GM18498 (cell line): ENCODE results near the gene BEX3.
"Not testable (repeated sequence)": the region's sequence is repeated elsewhere in the genome, so short reads cannot be mapped to it uniquely, and the experiment has no call there.

ENCODE experiments used
- ATAC-seq: cut with Tn5 transposase; IDR thresholded peaks from one replicate; pipeline ENCODE4 v1.9.1; 2021; ENCODE audit warnings: mild to moderate bottlenecking, moderate library complexity; ENCODE audit not compliant: unreplicated experiment

The BEX3 gene

DNA sequence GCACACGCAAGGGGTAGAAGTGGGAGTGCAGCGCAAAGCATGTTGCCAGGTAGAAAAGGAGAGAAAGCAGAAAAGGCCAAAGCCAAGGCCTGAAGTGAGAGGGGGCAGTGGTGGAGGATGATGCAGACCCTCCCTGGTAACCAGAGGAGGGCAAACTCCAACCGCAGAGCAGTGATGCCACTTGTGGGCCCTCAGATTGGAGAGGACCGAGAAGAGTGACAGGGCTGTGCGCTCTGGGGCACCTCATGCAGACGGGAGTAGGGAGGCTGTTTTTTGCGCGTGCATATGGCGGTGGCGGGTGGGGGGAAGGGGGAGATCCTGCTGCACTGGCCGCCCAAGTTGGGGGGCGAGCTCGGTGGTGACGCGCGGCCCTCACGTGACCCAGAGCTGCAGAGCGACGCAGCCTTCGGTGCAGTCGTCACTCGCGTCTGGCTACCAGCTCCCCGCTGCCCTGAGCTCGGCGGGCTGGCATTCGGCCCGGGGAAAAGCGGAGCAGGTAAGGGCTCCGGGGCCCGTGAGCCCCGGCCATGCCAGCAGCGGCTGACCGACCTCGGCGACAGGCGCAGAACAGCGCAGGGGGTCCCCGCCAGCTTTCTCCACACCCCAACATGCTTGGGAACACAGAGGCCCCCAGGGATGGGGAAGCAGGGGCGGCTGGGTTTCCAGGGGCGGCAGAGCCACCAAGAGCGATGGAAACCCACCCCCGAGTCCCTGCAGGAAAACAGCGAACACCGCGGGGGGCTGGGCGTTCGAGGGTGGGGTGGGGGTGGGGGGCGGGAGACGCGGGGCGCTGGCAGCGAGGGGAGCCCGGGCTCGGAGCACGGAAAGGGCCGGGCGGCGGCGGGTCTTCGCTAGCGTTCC is at the start of gene BEX3:
Gene BEX3 (plus strand): TSS at position 421 of the 861 bp plus-strand sequence. CDS start 984 bp downstream, outside the sequence.
- ATAC-seq: no peak

DNA sequence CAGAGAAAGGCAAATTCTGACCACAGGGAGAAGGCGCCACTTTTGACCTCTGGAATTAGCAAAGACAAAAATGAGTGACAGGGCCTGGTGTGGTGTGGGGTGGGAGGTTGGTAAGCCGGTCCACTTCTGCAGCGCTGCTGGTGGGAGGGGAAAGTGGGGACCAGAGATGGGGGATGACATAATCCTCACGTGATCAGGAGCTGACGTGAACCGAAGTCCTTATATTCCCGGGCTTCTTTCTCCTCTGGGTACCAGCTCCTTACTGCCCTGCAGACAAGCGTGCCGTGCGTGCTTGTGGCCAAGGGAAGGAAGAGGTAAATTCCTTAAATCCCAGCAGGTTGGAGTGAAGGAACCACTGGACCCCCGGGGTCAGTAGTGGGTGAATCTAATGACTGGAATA is 46.3 kb upstream of the BEX3 start, which contains the start of gene TCEAL7:
Gene TCEAL7 (plus strand): TSS at position 249 of the 400 bp plus-strand sequence. CDS start 1,165 bp downstream, outside the sequence.
- ATAC-seq: no peak

DNA sequence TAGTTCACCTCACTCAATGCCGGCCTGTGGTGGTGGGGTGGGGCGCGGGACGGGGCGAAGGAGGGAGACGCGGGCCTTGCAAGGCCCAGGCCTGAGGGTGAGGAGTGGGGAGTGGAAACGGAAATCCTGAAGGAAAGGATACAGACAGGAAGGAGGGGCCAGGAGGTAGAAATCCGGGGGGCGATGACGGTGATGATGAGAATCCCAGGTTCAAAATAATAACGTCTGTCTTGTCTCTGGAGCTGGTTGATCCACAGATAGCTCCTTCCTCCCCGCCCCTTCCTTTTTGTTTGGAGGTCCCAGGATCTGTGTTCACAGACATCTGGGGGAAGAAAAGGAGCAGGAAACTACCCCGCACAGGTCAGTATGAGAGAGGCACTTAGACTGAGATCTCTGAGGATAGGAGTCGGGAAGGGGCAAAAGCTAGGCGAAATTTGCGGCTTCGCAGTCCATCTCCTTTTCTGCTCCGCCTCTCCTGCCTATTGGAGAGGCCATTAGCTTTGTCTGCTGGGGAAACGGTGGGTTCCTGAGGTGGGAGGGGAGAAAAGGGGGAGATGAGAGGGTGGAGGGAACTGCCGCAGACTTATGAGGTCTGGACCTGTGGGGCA is 45.6 kb upstream of the BEX3 start:
- ATAC-seq: no peak

DNA sequence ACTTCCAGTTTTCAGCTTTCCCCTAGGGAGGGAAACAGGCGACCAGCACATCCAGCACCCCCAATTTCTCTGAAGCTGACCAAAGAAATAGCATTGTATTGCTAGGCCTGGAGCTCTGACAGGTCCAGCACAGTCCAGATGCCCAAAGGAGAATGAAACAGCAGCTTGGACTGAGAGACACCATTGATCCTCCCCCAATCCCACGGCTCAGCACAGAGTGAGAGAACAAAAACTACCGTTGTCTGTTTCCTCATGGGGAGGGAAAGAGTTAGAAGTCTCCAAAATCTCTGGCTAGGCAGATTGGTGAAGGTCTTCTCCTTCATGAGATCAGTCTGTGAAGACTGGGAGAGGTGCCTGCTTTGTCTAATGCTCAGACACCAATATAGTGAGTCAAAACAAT is 37.7 kb upstream of the BEX3 start:
- no peak for ATAC-seq

DNA sequence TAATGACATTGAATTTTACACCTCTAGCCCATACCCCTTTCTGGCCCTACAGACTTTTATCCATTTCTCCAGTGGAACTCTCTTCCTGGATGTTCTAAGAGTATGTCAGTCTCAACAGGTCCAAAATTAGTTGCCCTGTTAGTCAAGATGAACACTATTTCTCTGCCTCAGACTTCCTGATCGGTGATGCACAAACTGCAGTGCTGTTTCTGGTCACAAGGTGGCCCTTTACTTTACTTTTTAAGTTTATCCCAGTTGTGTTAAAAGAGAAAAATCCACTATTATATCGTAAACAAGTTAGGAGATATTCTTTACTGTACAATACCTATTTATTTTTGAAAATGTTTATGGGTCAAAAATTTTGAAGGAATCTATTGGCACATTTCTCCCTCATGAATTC is 33.2 kb upstream of the BEX3 start:
- no peak for ATAC-seq

DNA sequence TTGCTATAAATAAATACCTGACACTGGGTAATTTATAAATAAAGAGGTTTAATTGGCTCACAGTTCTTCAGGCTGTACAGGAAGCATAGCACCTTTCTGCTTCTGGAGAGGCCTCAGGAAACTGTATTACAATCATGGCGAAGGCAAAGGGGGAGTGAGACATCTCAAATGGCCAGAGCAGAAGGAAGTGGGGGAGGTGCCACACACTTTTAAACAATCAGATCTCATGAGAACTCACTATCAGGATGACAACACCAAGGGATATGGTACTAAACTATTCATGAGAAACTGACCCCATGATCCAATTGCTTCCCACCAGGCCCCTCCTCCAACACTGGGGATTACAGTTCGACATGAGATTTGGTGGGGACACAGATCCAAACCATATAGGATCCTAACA is 31.7 kb upstream of the BEX3 start:
- ATAC-seq: no peak

DNA sequence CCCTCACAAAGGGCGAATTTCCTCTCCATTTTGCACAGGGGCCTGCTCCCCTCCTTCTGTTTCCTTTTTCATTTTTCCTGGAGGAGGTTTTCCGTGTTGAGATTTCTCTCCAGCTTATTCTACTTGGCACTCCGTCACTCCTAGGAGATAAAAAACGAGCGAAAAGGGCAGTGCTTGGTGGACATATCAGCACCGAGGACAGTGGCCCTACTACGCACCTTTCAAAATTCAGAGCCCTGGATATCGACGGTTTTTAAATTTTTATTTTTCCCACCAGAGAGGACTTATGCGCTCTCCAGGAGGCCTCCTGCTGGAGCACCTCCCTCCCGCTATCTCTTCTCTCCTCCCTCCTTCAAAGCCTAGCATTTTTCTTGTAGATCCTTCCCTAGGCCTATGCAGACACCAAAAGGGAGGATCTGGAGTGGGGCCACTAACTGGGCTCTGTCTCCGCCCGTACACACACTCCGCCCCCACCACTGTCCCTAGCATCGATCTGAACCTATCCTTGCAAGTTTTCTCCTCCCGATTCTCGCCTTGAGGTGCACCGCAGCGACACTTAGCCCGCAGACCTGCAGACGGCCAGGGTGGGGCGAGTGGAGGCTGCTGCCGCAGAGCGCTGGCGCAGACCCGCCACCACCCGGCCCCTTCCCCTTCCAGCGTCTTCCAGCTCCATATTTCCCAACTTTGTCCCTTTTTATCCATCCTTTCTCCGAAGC is 28.5 kb upstream of the BEX3 start:
- ATAC-seq: no peak

DNA sequence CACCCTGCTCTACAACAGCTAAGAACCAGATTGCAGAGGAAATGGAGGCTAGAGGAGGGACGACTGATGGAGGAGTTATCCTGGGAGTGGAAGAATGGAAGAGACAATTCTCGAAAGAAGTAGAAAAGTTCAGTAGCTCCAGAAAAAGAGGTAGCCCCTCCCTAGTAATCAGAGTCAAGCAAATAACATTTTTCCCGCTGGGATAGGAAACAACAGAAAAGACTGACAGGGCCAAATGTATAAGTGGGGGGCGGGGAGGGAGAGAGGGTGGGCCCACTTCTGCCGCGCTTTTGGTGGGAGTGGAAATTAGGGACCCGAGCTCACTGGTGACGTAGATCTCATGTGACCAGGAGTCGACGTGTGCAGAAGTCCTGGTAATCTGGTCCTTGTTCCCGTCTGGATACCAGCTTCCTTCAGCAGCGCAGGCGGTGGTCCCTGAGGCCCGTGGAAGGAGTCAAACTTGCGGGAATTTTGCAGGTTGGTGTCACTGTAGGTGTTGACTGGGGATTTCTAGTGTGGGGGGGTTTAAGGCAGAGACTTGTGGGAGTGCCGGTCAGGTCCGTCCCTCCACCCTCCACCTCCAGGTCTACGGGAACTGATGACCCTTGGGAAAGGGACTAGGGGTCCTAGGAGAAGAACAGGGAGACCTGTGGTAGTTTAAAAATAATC is 20.1 kb upstream of the BEX3 start, which contains the start of gene TCEAL9:
Gene TCEAL9 (plus strand): TSS at position 377 of the 669 bp plus-strand sequence. CDS start 1,179 bp downstream, outside the sequence.
- ATAC-seq: no peak

DNA sequence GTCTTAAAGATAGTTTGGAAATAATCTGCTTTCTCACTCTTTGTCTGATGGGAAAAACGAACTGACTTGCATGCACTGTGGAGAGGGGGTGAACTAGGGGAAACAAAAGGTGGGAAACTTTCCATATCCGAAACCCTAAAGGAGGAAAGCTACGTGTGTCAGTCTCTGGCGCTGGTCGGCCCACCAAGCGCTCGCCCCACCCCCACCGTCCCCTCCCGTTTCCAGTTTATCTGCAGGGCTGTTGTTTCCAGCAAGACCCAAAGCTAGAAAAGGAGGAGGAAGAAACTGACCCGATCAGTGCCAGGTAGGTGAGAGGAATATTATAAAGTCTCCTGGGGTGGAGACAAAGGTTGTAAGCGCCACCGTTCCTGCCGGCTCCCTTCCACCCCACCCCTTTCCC is 19.5 kb upstream of the BEX3 start:
- ATAC-seq: no peak

DNA sequence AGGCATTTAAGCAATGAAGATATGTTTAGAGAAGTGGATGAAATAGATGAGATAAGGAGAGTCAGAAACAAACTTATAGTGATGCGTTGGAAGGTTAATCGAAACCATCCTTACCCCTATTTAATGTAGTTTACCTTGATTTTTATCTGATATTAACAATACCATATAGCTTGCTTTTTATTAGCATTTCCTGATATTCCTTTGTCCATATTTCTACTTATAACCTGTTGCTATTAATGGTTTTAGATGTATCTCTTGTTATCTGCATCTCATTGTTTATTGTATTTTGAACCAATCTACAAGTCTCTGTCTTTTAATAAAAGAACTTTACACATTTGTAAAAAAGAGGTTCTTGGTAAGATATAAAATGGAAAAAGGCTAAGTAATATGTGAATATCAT is 18.5 kb upstream of the BEX3 start:
- no peak for ATAC-seq

DNA sequence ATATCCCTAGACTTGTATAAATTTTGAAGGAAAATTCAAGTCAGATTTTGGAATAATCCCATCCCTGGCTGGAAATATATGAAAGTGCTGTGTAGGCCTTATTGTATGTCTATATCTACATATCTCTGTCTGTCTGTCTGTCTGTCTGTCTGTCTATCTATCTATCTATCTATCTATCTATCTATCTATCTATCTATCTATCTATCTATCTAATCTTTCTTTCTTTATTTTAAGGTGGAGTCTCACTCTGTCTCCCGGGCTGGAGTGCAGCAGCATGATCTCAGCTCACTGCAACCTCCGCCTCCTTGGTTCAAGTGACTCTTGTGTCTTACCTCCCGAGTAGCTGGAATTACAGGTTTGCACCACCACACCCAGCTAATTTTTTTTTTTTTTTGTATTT is 16.7 kb upstream of the BEX3 start:
- not testable (repeated sequence) for ATAC-seq

DNA sequence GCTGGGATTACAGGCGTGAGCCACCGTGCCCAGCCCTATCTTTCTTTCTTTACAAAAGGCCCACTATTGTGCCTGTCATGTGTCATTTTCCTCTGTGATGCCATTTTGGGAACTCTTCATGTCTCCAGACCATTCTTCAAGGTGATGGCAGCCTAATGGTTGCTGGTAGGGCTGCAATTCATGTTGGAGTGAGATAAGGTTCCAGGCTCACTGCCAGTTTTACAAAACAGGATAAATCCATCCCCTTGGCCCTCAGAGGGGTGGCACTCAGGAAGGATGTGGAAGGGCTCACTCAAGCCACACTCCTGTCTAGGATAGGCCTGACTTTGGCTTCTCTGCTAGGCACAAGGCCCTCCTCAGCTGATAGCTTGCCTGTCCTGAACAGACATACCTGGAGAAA is 16.2 kb upstream of the BEX3 start:
- no peak for ATAC-seq

DNA sequence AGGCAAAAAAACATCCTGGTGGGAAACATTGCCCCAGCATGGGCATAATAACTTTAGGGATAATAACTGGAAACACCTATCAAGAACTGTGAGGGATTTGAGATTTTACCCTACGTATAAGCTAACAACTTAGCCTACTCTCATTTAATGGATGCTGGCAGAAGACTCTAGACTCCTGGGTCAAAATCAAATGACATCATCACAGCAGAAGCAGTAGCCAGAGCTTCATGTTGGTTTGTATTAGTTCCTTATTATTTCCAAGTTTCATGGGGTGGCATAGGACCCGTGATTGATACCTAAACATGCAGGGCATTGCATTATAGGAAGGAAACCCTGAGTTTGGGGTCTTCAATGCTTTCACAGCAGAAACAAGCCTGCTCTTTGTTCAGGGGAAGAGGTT is 15.4 kb upstream of the BEX3 start:
- ATAC-seq: no peak

DNA sequence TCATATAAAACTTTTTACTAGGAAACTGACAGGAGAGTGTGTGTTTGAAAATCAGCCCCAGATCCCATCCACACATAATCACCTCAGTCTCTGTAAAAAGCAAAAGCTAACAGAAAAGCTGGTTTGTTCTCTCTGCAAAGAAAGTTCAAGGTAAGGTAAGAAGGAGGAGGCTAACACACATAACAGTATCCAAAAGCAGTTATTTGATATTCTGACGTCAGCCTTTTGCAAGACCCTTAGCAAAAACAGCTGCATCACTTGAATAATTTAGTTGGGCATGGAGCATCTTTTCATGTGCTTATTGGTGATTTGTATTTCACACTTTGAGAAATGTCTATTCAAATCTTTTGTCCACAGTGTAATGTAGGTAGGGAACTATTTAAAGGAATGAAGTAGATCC is 14.5 kb upstream of the BEX3 start:
- no peak for ATAC-seq

DNA sequence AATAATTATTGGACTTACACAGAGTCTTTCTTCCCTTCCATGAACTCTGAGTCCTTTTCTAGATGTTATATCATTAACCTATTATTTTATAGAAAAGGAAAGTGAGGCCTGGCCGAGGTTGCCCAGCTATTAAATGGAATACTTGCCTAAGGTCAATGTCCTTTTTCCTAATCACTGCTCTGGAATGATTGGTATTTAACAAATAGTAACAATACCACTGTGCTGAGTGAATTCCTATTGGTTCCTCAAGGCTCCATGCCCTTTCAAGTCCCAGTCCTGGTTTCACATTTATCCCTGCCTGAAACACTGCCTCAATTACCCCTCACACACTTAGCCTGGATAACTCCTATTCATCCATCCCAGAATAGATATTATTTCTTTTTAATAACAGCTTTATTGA is 13.9 kb upstream of the BEX3 start:
- no peak for ATAC-seq

DNA sequence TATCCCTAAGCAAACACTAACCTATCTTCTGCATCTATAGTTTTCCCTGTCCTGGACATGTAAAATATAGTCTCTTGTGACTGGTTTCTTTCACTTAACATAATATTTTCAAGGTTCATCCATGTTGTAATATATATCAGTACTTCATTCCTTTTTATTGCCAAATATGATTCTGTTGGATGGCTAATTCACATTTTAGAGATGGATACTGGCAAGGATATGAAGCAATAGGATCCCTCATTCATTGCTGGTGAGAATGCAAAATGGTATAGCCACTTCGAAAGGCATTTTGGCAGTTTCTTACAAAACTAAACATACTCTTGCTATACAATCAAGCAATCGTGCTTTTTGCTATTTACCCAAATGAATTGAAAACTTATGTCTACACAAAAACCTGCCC is 13.3 kb upstream of the BEX3 start:
- no peak for ATAC-seq

DNA sequence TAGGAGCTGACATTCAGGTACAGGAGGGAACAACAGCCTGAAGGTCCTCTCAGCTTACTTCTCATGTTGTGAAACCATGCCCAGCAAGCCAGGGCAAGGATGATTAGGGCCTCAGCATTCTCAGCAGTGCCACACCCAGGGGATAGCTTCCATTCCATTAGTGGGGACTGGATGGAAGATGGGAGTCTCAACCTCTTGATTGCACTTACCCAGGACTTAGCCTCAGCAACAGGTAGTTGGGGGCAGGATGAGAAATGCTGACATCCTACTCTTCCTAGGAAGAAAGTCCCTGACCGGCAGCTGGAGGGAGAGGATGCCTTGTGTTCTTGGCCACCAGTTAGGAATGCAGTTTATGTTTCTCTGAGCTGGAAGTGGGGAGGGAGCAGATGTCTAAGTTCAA is 8.8 kb upstream of the BEX3 start:
- ATAC-seq: no peak

DNA sequence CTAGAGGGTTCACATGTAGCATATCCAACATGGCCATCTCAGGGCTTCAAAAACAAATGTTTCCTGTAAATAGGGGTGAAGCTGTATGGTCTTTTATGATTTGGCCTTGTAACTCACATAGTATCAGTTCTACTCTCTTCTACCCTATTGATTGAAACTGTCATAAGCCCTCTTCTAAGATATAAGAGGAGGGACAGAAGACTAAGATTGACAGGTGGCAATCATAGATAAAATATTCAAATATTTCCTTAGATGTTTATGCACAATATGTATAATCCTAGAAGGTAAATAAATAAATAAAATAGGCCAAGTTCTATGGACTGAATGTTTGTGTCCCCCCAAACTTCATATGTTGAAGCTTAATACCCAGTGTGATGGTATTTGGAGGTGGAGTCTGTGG is 6.9 kb upstream of the BEX3 start:
- ATAC-seq: no peak

DNA sequence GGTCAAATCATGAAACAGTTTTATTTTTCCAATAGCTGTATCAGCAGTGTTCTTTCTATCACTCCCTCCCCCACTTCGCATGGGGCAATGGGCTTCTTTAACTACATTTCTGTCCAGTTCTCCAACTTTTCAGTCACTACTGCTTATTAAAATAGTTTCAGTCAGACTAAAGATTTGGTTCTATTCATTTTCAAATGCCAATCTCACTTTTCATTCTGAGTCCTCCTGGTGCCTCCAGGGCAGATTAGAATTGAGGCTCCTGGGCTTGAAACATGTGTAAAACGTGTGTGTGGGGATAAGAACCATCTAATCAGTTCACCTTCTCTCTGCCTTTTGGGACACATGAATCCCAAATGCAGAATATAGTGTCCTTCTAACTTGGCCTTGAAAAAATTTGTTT is 3.5 kb upstream of the BEX3 start:
- ATAC-seq: no peak

DNA sequence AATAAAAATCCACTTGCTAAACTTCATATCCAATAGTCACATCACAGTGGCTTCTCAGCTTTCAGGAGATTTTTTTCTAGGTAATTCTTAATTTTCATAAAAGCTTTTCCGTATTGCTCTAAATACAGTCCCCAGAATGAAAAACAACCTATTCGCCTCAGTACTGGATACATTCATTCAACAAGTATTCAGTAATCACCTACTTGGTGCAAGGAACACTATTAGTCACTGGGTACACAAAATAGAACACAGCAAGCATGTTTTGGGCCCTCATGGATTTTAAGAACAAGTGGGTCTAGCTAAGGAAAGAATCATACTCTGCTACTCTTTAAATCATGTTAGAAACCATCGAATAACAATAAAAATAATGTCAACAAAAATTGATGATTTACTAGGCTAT is 2.8 kb upstream of the BEX3 start:
- ATAC-seq: no peak

DNA sequence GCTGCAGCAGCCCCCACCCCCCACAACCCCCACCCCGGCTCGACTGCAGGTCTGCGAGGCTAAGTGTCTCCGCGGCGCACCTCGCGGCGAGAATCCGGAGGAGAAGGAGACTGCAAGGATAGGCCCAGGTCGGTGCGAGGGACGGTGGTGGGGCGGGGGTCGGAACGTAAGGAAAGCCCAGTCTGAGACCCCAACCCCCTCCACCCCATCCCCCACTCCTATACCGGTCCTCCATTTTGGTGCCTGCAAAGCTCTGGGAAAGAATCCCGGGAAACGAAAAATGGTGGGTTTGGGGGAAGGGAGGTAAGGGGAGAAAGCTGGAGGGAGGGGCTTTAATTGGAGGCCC is 614 bp downstream of the BEX3 start:
- no peak for ATAC-seq
